CD14-positive monocyte (primary cell): ENCODE results near the gene CDH13. TPM values are rescaled to one million over a fixed set of nuclear protein-coding genes. Genes with fewer than 3 reads are reported as not detected.

ENCODE experiments used
- DNase-seq, 3 donors: peaks; one replicate each; pipeline ENCODE4 v3.0.0-alpha.2; 2011 to 2022
- H2AFZ ChIP-seq: 2 replicates; pipeline ENCODE4 v1.6.0; 2012; ENCODE audit warnings: mild to moderate bottlenecking, low read depth, low read length, inconsistent platforms; ENCODE audit not compliant: insufficient read depth, poor library complexity, severe bottlenecking
- H3K27ac ChIP-seq, 2 donors: 1 replicate in 1 of 2; 2 replicates in 1 of 2; pipeline ENCODE4 v1.5.1; 2012 to 2013; ENCODE audit warnings: low read length in 2 of 2, control low read depth in 1 of 2, inconsistent platforms in 1 of 2, low read depth in 1 of 2, mild to moderate bottlenecking in 1 of 2
- H3K27me3 ChIP-seq, 2 donors: one replicate each; pipeline versions ENCODE4 v1.6.0 to v1.6.1; 2011 to 2013; ENCODE audit warnings: low read length in 2 of 2; ENCODE audit not compliant: control insufficient read depth in 2 of 2, insufficient read depth in 2 of 2
- H3K36me3 ChIP-seq, 2 donors: replicated peaks in 1 of 2; 1 replicate in 1 of 2; 2 replicates in 1 of 2; pipeline versions ENCODE4 v1.5.1 to v1.6.1; 2012 to 2013; ENCODE audit warnings: low read length in 2 of 2, control low read depth in 1 of 2, inconsistent platforms in 1 of 2, mild to moderate bottlenecking in 1 of 2; ENCODE audit not compliant: insufficient read depth in 2 of 2, control insufficient read depth in 1 of 2
- H3K4me1 ChIP-seq, 2 donors: 1 replicate in 1 of 2; 2 replicates in 1 of 2; pipeline versions ENCODE4 v1.5.1 to v1.6.1; 2012 to 2013; ENCODE audit warnings: low read length in 2 of 2, control low read depth in 1 of 2, inconsistent platforms in 1 of 2, mild to moderate bottlenecking in 1 of 2, moderate library complexity in 1 of 2; ENCODE audit not compliant: insufficient read depth in 2 of 2, control insufficient read depth in 1 of 2
- H3K4me2 ChIP-seq: replicated peaks from 2 replicates; pipeline ENCODE3; 2012; ENCODE audit warnings: low read length, moderate library complexity, mild to moderate bottlenecking; ENCODE audit not compliant: poor library complexity, severe bottlenecking; ENCODE audit errors: extremely low read depth
- H3K4me3 ChIP-seq, 3 experiments: fragments of 200-600 bp in 1 of 3; sonication (generic) in 1 of 3; replicated peaks in 1 of 3; 1 replicate in 2 of 3; 2 replicates in 1 of 3; pipeline ENCODE4 v1.5.1; 2011 to 2013; ENCODE audit warnings: low read length in 3 of 3, mild to moderate bottlenecking in 3 of 3, control low read depth in 2 of 3, low read depth in 2 of 3, inconsistent platforms in 1 of 3, moderate library complexity in 1 of 3
- H3K79me2 ChIP-seq: 2 replicates; pipeline ENCODE4 v1.6.0; 2012; ENCODE audit warnings: mild to moderate bottlenecking, control low read depth, inconsistent platforms, low read length, moderate library complexity; ENCODE audit not compliant: insufficient read depth
- H3K9ac ChIP-seq: 2 replicates; pipeline ENCODE4 v1.6.0; 2017; ENCODE audit warnings: low read length, mild to moderate bottlenecking; ENCODE audit not compliant: insufficient read depth, poor library complexity, severe bottlenecking
- H3K9me3 ChIP-seq, 2 donors: replicated peaks in 1 of 2; 1 replicate in 1 of 2; 2 replicates in 1 of 2; pipeline versions ENCODE4 v1.5.1 to v1.6.1; 2012 to 2013; ENCODE audit warnings: low read length in 2 of 2, control low read depth in 1 of 2; ENCODE audit not compliant: control insufficient read depth in 1 of 2, insufficient read depth in 1 of 2
- H4K20me1 ChIP-seq: 2 replicates; pipeline ENCODE4 v1.6.0; 2012; ENCODE audit warnings: mild to moderate bottlenecking, low read length, control low read depth, moderate library complexity; ENCODE audit not compliant: insufficient read depth
- H3K27ac Mint-ChIP-seq, 7 donors: one replicate each; pipeline ENCODE4 v1.8.0; 2020; ENCODE audit warnings: mild to moderate bottlenecking in 7 of 7, mixed read lengths in 7 of 7, moderate library complexity in 6 of 7, inconsistent platforms in 2 of 7
- H3K27me3 Mint-ChIP-seq, 3 donors: one replicate each; pipeline ENCODE4 v1.8.0; 2021 to 2022; ENCODE audit warnings: low read depth in 3 of 3, mild to moderate bottlenecking in 3 of 3, mixed read lengths in 3 of 3, moderate library complexity in 3 of 3, inconsistent platforms in 1 of 3
- H3K36me3 Mint-ChIP-seq, 2 donors: one replicate each; pipeline ENCODE4 v1.8.0; 2020; ENCODE audit warnings: mixed read lengths in 2 of 2, inconsistent platforms in 1 of 2, mild to moderate bottlenecking in 1 of 2
- H3K4me1 Mint-ChIP-seq: one replicate; pipeline ENCODE4 v1.8.0; 2020; ENCODE audit warnings: mild to moderate bottlenecking, mixed read lengths
- H3K4me3 Mint-ChIP-seq, 2 donors: one replicate each; pipeline ENCODE4 v1.8.0; 2020; ENCODE audit warnings: mild to moderate bottlenecking in 2 of 2, mixed read lengths in 2 of 2, moderate library complexity in 1 of 2
- H3K9me3 Mint-ChIP-seq, 7 donors: one replicate each; pipeline ENCODE4 v1.8.0; 2020 to 2022; ENCODE audit warnings: mixed read lengths in 7 of 7, mild to moderate bottlenecking in 6 of 7, moderate library complexity in 6 of 7, inconsistent platforms in 2 of 7
- CTCF ChIP-seq: fragments of 200-600 bp; IDR thresholded peaks from one replicate; pipeline ENCODE4 v1.8.0; 2022; ENCODE audit warnings: antibody characterized with exemption, mild to moderate bottlenecking
- WGBS: methylation state at CpG from one replicate; pipeline ENCODE4 v1.1.5; 2013; ENCODE audit warnings: missing lambda C conversion rate; ENCODE audit not compliant: insufficient coverage; 5-methylcytosine and 5-hydroxymethylcytosine counted together
- intact Hi-C, 2 donors: fragments of 100-400 bp; cut with micrococcal nuclease; formaldehyde crosslinking; loops; one replicate each; pipeline versions ENCODE4 v1.15.0 to v1.15.1; 2023
- polyA plus RNA-seq, 3 donors: library from polyadenylated mRNA; depleted of rRNA in 1 of 3; unstranded in 2 of 3; stranded (reverse) in 1 of 3; fragments of 300-500 nt in 2 of 3; fragments of >200 nt in 1 of 3; fragmentation: Illumina TruSeq in 2 of 3; gene quantifications; 1 replicate in 2 of 3; 2 replicates in 1 of 3; pipeline ENCODE4 v1.2.3, GENCODE V29; 2012 to 2021

Gene CDH13
- polyA plus RNA-seq, 3 donors, result 0.13 to 0.19 TPM; not detected in 1

GRCh38 chr16:82631701-82632685 lies 5.2 kb downstream of the CDH13 start:
- Mint-ChIP-seq H3K4me3 (no peak overlapping the region), H3K27me3 (peaks cover 24 to 38% (median 26%) of the 10 kb centered on the region in 3 donors), H3K27ac (no peak overlapping the region), H3K4me1 (no peaks in the 10 kb centered on the region), H3K9me3 (peaks cover 0 to 1% (median 0%) of the 10 kb centered on the region in 7 donors), H3K36me3 (no peaks in the 10 kb centered on the region)
- Histone ChIP-seq H3K27me3 (peaks cover 14 to 43% of the 10 kb centered on the region in 2 donors), H3K4me2 (no peak overlapping the region), H3K4me3 (no peak overlapping the region), H3K79me2 (no peaks in the 10 kb centered on the region), H3K9me3 (peaks cover 0 to 4% of the 10 kb centered on the region in 2 donors), H2AFZ (no peak overlapping the region), H3K9ac (no peak overlapping the region), H4K20me1 (no peaks in the 10 kb centered on the region), H3K36me3 (no peaks in the 10 kb centered on the region), H3K4me1 (no peaks in the 10 kb centered on the region), H3K27ac (no peak overlapping the region)
- no peak for DNase-seq
- no peak for TF ChIP-seq CTCF
- intact Hi-C loops, result no loop called here
- 77% methylated on average over 5 of the region's 10 CpGs for WGBS

- Histone ChIP-seq H3K4me2 (no peak overlapping the region), H3K9ac (no peak overlapping the region), H3K27me3 (peaks cover 3 to 22% of the 10 kb centered on the region in 2 donors), H2AFZ (no peak overlapping the region), H3K4me3 (no peak overlapping the region), H4K20me1 (no peaks in the 10 kb centered on the region), H3K79me2 (no peaks in the 10 kb centered on the region), H3K36me3 (no peaks in the 10 kb centered on the region), H3K27ac (no peak overlapping the region), H3K4me1 (no peaks in the 10 kb centered on the region), H3K9me3 (no peaks in the 10 kb centered on the region)
- H3K9me3 Mint-ChIP-seq, result no peaks in the 10 kb centered on the region
- no peak for DNase-seq
- H3K27me3 Mint-ChIP-seq, result peaks cover 6 to 19% (median 10%) of the 10 kb centered on the region in 3 donors
- intact Hi-C loops, result no loop called here
- no peak for TF ChIP-seq CTCF
- no peak overlapping the region for H3K4me3 Mint-ChIP-seq
- no peaks in the 10 kb centered on the region for H3K4me1 Mint-ChIP-seq
- H3K36me3 Mint-ChIP-seq, result no peaks in the 10 kb centered on the region
- WGBS, result 88% methylated on average over 8 of the region's 15 CpGs
- no peak overlapping the region for H3K27ac Mint-ChIP-seq
These were observed 7.3 kb downstream of the CDH13 start for GRCh38 chr16:82633964-82634600.
